GM12878 (cell line): ENCODE data around the gene PRLH. TPM values are rescaled to one million over a fixed set of nuclear protein-coding genes. Genes with fewer than 3 reads are reported as not detected.

Experiments used
- ATAC-seq: fragments of 200-7000 bp; cut with Tn5 transposase; 3 replicates; pipeline ENCODE4 v1.9.1; 2020; ENCODE audit warnings: mild to moderate bottlenecking, moderate library complexity
- BruUV-seq: library from RNA; stranded (reverse); fragments of 400-500 nt; replicated peaks from 2 replicates; lab custom pipeline; 2021; lab: Mats Ljungman, UMichigan
- CTCF ChIA-PET: fragments of 300-600 bp; sonication (Branson Sonifier 250); formaldehyde crosslinking; extraction: SDS; loops from one replicate; lab custom pipeline; 2021; ENCODE audit warnings: inconsistent platforms; lab: Yijun Ruan, JAX
- POLR2A ChIA-PET: fragments of 350-600 bp; formaldehyde crosslinking; extraction: SDS; loops from one replicate; lab custom pipeline; 2021; ENCODE audit warnings: inconsistent platforms; lab: Charles Lee
- RAD21 ChIA-PET: fragments of 300-600 bp; sonication (Branson Sonifier 250); formaldehyde crosslinking; loops from one replicate; lab custom pipeline; 2023; ENCODE audit warnings: antibody characterized with exemption; ENCODE audit not compliant: unreplicated experiment; lab: Charles Lee
- SMC1A ChIA-PET: fragments of 300-600 bp; sonication (Branson Sonifier 250); formaldehyde crosslinking; loops from one replicate; lab custom pipeline; 2023; ENCODE audit not compliant: unreplicated experiment, uncharacterized antibody; lab: Charles Lee
- DNase-seq: peaks from one replicate; pipeline ENCODE4 v3.0.0-alpha.2; 2011; ENCODE audit warnings: low read depth, low spot score
- FAIRE-seq: peaks from 3 replicates; lab custom pipeline; 2011; peaks lifted over from hg19 to GRCh38; lab: Jason Lieb, UNC
- H2AFZ ChIP-seq: 2 replicates; pipeline ENCODE4 v1.6.0; 2011; ENCODE audit warnings: low read depth, low read length, control low read depth; ENCODE audit not compliant: control insufficient read depth
- H3K27ac ChIP-seq: 2 replicates; pipeline ENCODE4 v1.5.1; 2011; ENCODE audit warnings: control low read depth; ENCODE audit not compliant: control insufficient read depth, insufficient read depth
- H3K27me3 ChIP-seq, 2 experiments: replicated peaks in 1 of 2; 2 replicates each; pipeline versions ENCODE4 v1.6.0 to v1.6.1; 2011; ENCODE audit warnings: low read length in 1 of 2; ENCODE audit not compliant: control insufficient read depth in 2 of 2, insufficient read depth in 2 of 2
- H3K36me3 ChIP-seq, 2 experiments: 2 replicates each; pipeline ENCODE4 v1.5.1; 2011; ENCODE audit warnings: low read length in 1 of 2; ENCODE audit not compliant: control insufficient read depth in 2 of 2, insufficient read depth in 2 of 2
- H3K4me1 ChIP-seq: 2 replicates; pipeline ENCODE4 v1.6.1; 2011; ENCODE audit warnings: mild to moderate bottlenecking, low read length, moderate library complexity, mixed read lengths; ENCODE audit not compliant: control insufficient read depth, insufficient read depth
- H3K4me2 ChIP-seq: 2 replicates; pipeline ENCODE4 v1.6.0; 2011; ENCODE audit warnings: control low read depth; ENCODE audit not compliant: control insufficient read depth, insufficient read depth
- H3K4me3 ChIP-seq: fragments of 200-600 bp; sonication (generic); 2 replicates; pipeline ENCODE4 v1.5.1; 2016
- H3K79me2 ChIP-seq: 2 replicates; pipeline ENCODE4 v1.6.0; 2011; ENCODE audit warnings: low read length; ENCODE audit not compliant: control insufficient read depth, insufficient read depth
- H3K9ac ChIP-seq: 2 replicates; pipeline ENCODE4 v1.8.0; 2011; ENCODE audit warnings: low read length, control low read depth, mixed read lengths; ENCODE audit not compliant: control insufficient read depth, insufficient read depth
- H3K9me3 ChIP-seq: replicated peaks from 3 replicates; pipeline ENCODE4 v1.5.1; 2011; ENCODE audit warnings: mild to moderate bottlenecking, low read length; ENCODE audit not compliant: control insufficient read depth, insufficient read depth
- H4K20me1 ChIP-seq: 2 replicates; pipeline ENCODE4 v1.6.0; 2011; ENCODE audit not compliant: control insufficient read depth, insufficient read depth
- ATF7 ChIP-seq: fragments of 450-650 bp; IDR thresholded peaks from 2 replicates; pipeline ENCODE4 v1.6.1; 2016; ENCODE audit warnings: low read depth, mild to moderate bottlenecking
- BACH1 ChIP-seq: fragments of 450-650 bp; IDR thresholded peaks from 2 replicates; pipeline ENCODE4 v1.6.1; 2017; ENCODE audit warnings: mild to moderate bottlenecking, borderline replicate concordance
- CHD2 ChIP-seq: IDR thresholded peaks from 2 replicates; pipeline ENCODE4 v1.6.1; 2011; ENCODE audit warnings: low read depth, low read length, improper control_type of control experiment, borderline replicate concordance
- DPF2 ChIP-seq: fragments of 450-650 bp; IDR thresholded peaks from 2 replicates; pipeline ENCODE4 v1.6.1; 2017; ENCODE audit warnings: mild to moderate bottlenecking
- HDAC2 ChIP-seq: fragments of 200-600 bp; sonication (generic); IDR thresholded peaks from 2 replicates; pipeline ENCODE4 v1.6.1; 2017
- MTA2 ChIP-seq: fragments of 450-650 bp; IDR thresholded peaks from 2 replicates; pipeline ENCODE4 v1.6.1; 2016; ENCODE audit warnings: low read depth, mild to moderate bottlenecking, moderate library complexity
- MTA3 ChIP-seq: IDR thresholded peaks from 2 replicates; pipeline ENCODE4 v1.6.1; 2012; ENCODE audit warnings: low read length, inconsistent platforms, borderline replicate concordance
- MYB ChIP-seq: fragments of 150-350 bp; IDR thresholded peaks from 2 replicates; pipeline ENCODE4 v1.6.1; 2014; ENCODE audit warnings: mild to moderate bottlenecking, low read depth, low read length, borderline replicate concordance
- MYC ChIP-seq: IDR thresholded peaks from 2 replicates; pipeline ENCODE4 v1.6.1; 2011; ENCODE audit warnings: mild to moderate bottlenecking, low read length, moderate library complexity, inconsistent platforms; ENCODE audit not compliant: insufficient read depth, insufficient replicate concordance, insufficient read length, severe bottlenecking
- POLR2AphosphoS5 ChIP-seq: IDR thresholded peaks from 2 replicates; pipeline ENCODE4 v1.6.1; 2011; ENCODE audit warnings: mild to moderate bottlenecking, low read length, inconsistent platforms
- RELB ChIP-seq: fragments of 450-650 bp; IDR thresholded peaks from 2 replicates; pipeline ENCODE4 v1.6.1; 2017; ENCODE audit warnings: low read depth, mild to moderate bottlenecking, moderate library complexity
- SP1 ChIP-seq: IDR thresholded peaks from one replicate; pipeline ENCODE4 v1.6.1; 2011; ENCODE audit warnings: low read depth, low read length
- SUZ12 ChIP-seq: fragments of 200-600 bp; sonication (generic); IDR thresholded peaks from one replicate; pipeline ENCODE4 v1.6.1; 2018; ENCODE audit warnings: antibody characterized with exemption, mild to moderate bottlenecking; ENCODE audit not compliant: unreplicated experiment
- TAF1 ChIP-seq: IDR thresholded peaks from 2 replicates; pipeline ENCODE4 v1.6.1; 2011; ENCODE audit warnings: mild to moderate bottlenecking, low read depth, low read length, borderline replicate concordance
- ZNF207 ChIP-seq: fragments of 450-650 bp; IDR thresholded peaks from 2 replicates; pipeline ENCODE4 v1.6.1; 2014; ENCODE audit warnings: antibody characterized with exemption, mild to moderate bottlenecking, borderline replicate concordance
- ZNF384 ChIP-seq: IDR thresholded peaks from 2 replicates; pipeline ENCODE4 v1.6.1; 2012; ENCODE audit warnings: low read depth, mild to moderate bottlenecking, low read length, improper control_type of control experiment, borderline replicate concordance
- WGBS: methylation state at CpG from one replicate; pipeline ENCODE4 v1.1.6; 2016; ENCODE audit warnings: low lambda C conversion rate; ENCODE audit not compliant: insufficient replicate concordance, insufficient coverage; ENCODE audit errors: missing lambda C conversion rate; 5-methylcytosine and 5-hydroxymethylcytosine counted together
- in situ Hi-C: fragments of 300-500 bp; cut with MboI; formaldehyde crosslinking; loops from 9 replicates; pipeline ENCODE4 v1.14.3; 2018; ENCODE audit warnings: mixed read lengths
- intact Hi-C: fragments of 100-400 bp; cut with micrococcal nuclease; formaldehyde crosslinking; loops from one replicate; pipeline ENCODE4 v1.14.2; 2022; ENCODE audit not compliant: unreplicated experiment
- polyA plus RNA-seq, 11 experiments: library from polyadenylated mRNA; depleted of rRNA in 4 of 11; unstranded in 6 of 11; stranded (reverse) in 5 of 11; fragments of >200 nt; fragmentation: Nextera tagmentation in 4 of 11; fragmentation: Illumina TruSeq in 1 of 11; extraction: Ambion mirVana in 4 of 11; extraction: Trizol in 1 of 11; gene quantifications; 1 replicate in 1 of 11; 2 replicates in 10 of 11; pipeline versions ENCODE4 v1.2.1 to v1.2.3, GENCODE V29; 2011 to 2016; ENCODE audit warnings: inconsistent platforms in 2 of 11, missing spikeins in 2 of 11, low read depth in 1 of 11
- total RNA-seq, 4 experiments: library from RNA; depleted of rRNA in 3 of 4; stranded (reverse); fragments of >200 nt in 3 of 4; fragmentation: Illumina TruSeq in 1 of 4; extraction: Trizol in 1 of 4; gene quantifications; 2 replicates each; pipeline versions ENCODE4 v1.2.1 to v1.2.3, GENCODE V29; 2013 to 2021
- TF ChIP-seq, protein P1 (sequence below): fragments of 150-350 bp; IDR thresholded peaks from 2 replicates; pipeline ENCODE4 v1.6.1; 2014; ENCODE audit warnings: mild to moderate bottlenecking, low read depth, low read length
- TF ChIP-seq, protein P2 (sequence below): IDR thresholded peaks from 2 replicates; pipeline ENCODE4 v1.6.1; 2011; ENCODE audit warnings: low read depth, low read length, improper control_type of control experiment, borderline replicate concordance

Gene PRLH
- total and polyA plus RNA-seq, 10 of the 15 experiments (the other 5 are each of a cell fraction or from before 2014, with no cell fraction given): not detected

DNA sequence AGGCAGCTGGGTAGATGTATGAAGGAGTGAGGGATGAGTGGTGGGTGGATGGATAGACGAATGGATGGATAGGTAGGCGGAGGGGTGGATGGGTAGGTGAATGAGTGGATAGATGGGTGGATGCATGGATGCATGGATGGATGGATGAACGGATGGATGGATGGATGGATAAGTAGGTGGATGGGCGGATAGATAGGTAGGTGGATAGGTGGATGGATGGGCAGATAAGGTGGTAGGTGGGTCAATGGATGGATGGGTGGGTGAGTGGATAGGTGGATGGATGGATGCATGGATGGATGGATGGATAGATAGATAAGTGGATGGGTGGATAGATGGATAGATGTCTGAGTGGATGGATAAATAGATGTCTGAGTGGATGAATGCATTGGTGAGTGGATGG lies 49.2 kb upstream of the PRLH start (continued):
- TF ChIP-seq ZNF207 (no peak), MYC (no peak), BACH1 (no peak), MYB (no peak), ATF7 (no peak), DPF2 (no peak)
- TF ChIP-seq, protein P1, sequence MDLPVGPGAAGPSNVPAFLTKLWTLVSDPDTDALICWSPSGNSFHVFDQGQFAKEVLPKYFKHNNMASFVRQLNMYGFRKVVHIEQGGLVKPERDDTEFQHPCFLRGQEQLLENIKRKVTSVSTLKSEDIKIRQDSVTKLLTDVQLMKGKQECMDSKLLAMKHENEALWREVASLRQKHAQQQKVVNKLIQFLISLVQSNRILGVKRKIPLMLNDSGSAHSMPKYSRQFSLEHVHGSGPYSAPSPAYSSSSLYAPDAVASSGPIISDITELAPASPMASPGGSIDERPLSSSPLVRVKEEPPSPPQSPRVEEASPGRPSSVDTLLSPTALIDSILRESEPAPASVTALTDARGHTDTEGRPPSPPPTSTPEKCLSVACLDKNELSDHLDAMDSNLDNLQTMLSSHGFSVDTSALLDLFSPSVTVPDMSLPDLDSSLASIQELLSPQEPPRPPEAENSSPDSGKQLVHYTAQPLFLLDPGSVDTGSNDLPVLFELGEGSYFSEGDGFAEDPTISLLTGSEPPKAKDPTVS: no peak

GRCh38 chr2:237517990-237518389 lies 48.4 kb upstream of the PRLH start:
- FAIRE-seq (no peak), DNase-seq (no peak), ATAC-seq (no peak)
- ChIA-PET POLR2A (no interaction called here), RAD21 (no interaction called here), CTCF (no interaction called here), SMC1A (no interaction called here)
- in situ Hi-C loops: no loop called here
- no peak overlapping the region for H3K27ac ChIP-seq
- no TSS peak for BruUV-seq
- H3K9ac ChIP-seq: no peak overlapping the region
- intact Hi-C loops: loop anchor here (10.0 kb wide), 1 partner anchor 227 kb away; no protein-coding TSS in a partner anchor
- WGBS: 21% methylated on average over 1 of the region's 1 CpG
- H3K79me2 ChIP-seq: no peaks in the 10 kb centered on the region
- no peaks in the 10 kb centered on the region for H3K36me3 ChIP-seq
- H3K27me3 ChIP-seq: no peaks in the 10 kb centered on the region
- no peaks in the 10 kb centered on the region for H3K4me1 ChIP-seq
- no peaks in the 10 kb centered on the region for H4K20me1 ChIP-seq
- no peaks in the 10 kb centered on the region for H3K9me3 ChIP-seq
- H3K4me3 ChIP-seq: no peak overlapping the region
- no peak overlapping the region for H3K4me2 ChIP-seq
- H2AFZ ChIP-seq: no peak overlapping the region
- TF ChIP-seq MTA2: no peak
- TF ChIP-seq TAF1: no peak
- no peak for TF ChIP-seq ZNF384
- TF ChIP-seq HDAC2: no peak
- TF ChIP-seq RELB: no peak
- no peak for TF ChIP-seq POLR2AphosphoS5
- TF ChIP-seq, protein P2, sequence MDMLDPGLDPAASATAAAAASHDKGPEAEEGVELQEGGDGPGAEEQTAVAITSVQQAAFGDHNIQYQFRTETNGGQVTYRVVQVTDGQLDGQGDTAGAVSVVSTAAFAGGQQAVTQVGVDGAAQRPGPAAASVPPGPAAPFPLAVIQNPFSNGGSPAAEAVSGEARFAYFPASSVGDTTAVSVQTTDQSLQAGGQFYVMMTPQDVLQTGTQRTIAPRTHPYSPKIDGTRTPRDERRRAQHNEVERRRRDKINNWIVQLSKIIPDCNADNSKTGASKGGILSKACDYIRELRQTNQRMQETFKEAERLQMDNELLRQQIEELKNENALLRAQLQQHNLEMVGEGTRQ: no peak
- TF ChIP-seq CHD2: no peak
- TF ChIP-seq MTA3: no peak
- no peak for TF ChIP-seq SP1
- no peak for TF ChIP-seq SUZ12
